Fibroblast of pulmonary artery (primary cell): ENCODE results near the gene ATG2B.
A peak's percentile ranks its signal among the peaks of the same experiment; 100 is the strongest.

Experiments used
- DNase-seq: peaks from one replicate; pipeline ENCODE4 v3.0.0-alpha.2; 2010; ENCODE audit warnings: low read depth
- H3K4me3 ChIP-seq: replicated peaks from 2 replicates; pipeline ENCODE4 v1.5.1; 2011; ENCODE audit warnings: low read depth, mild to moderate bottlenecking, control low read depth, low read length, moderate library complexity
- CTCF ChIP-seq: IDR thresholded peaks from 2 replicates; pipeline ENCODE4 v1.5.1; 2011; ENCODE audit warnings: mild to moderate bottlenecking, control low read depth, low read length, inconsistent platforms; ENCODE audit errors: missing control alignments

Gene ATG2B

GRCh38 chr14:96391293-96392118 lies 28.4 kb upstream of the ATG2B start:
- DNase-seq: peak; percentile 96
- TF ChIP-seq CTCF: no peak
- H3K4me3 ChIP-seq: peak overlapping the region; percentile 79

- TF ChIP-seq CTCF: no peak
- peak overlapping the region; percentile 79 for H3K4me3 ChIP-seq
- no peak for DNase-seq
Observed at GRCh38 chr14:96390965-96391292, 27.8 kb upstream of the ATG2B start.

GRCh38 chr14:96385385-96385784 lies 22.2 kb upstream of the ATG2B start:
- H3K4me3 ChIP-seq: no peak overlapping the region
- no peak for TF ChIP-seq CTCF
- no peak for DNase-seq

DNA sequence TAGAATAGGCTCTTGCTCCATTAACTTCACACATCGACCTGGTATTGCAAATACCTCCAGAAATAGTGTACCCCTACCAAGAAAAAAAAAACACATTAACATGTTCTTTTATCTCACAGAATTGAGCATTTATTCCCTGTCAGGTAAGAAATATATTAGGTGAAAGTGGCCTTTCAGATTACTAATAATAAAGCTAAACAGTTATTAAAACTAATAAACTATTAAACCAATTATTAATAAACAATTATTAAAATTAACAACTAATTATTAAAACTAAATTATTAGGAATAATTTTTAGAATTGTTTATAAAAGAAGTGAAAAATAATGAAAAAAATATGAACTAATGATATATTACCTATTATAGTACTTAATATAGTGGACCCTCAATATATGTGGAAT lies 21.6 kb upstream of the ATG2B start:
- no peak for TF ChIP-seq CTCF
- no peak for DNase-seq
- no peak overlapping the region for H3K4me3 ChIP-seq

GRCh38 chr14:96384053-96384452 lies 20.9 kb upstream of the ATG2B start:
- DNase-seq: no peak
- H3K4me3 ChIP-seq: no peak overlapping the region
- no peak for TF ChIP-seq CTCF

DNA sequence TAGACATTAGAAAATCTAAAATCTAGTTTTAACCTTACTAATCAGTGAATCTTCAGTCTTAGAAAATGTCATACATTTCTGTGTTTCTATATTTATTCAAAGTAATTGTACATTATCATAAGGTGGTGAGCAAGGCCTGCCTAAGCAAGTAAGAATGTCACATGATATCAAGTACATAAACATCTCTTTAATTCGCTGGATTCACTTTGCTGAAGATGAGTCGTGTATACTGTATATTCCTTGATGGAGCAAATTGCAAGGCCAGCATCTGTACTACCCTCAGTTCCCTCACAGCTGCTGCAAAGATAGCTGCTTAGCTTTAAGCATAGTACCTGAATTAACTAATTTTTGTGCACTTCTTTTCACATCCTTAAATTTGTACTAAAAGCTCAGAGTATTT lies 20.3 kb upstream of the ATG2B start:
- DNase-seq: no peak
- no peak for TF ChIP-seq CTCF
- H3K4me3 ChIP-seq: no peak overlapping the region

- no peak for TF ChIP-seq CTCF
- no peak overlapping the region for H3K4me3 ChIP-seq
- DNase-seq: no peak
Observed at GRCh38 chr14:96380735-96381134, 17.6 kb upstream of the ATG2B start.
